ENCODE data around the gene MYPN. TPM values are rescaled to one million over a fixed set of nuclear protein-coding genes. Genes with fewer than 3 reads are reported as not detected.

MYPN gene
- total RNA-seq, 2 donors from 2014 or later = 1.1 TPM; not detected in 1

GRCh38 chr10:68106656-68107055 lies 2.6 kb upstream of the MYPN start:
- Mint-ChIP-seq H3K4me1 (no peaks in the 10 kb centered on the region), H3K27ac (no peak overlapping the region), H3K27me3 (peaks cover 3% of the 10 kb centered on the region), H3K9me3 (no peaks in the 10 kb centered on the region), H3K36me3 (ENCODE audit: low read depth) (no peaks in the 10 kb centered on the region), H3K4me3 (no peak overlapping the region)
- ATAC-seq (replicated peaks) = no peak

DNA sequence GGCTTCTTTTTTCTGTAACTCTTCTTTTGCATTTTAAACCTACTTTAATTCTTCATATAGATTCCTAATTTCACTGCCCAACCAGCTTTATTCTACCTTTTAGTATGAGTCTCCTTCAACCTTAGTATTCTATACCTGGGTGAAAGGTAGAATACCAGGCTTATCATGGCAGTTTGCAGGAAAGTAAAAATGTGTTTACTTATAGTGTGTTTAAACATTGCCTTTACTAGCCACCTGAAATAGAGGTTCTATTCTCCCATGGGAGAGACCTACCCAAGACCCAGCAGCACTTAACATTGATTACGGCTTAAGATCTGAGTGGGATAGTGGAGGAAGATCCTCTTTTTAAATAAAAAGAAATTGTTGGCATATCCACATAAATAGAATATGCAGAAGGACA lies 1.6 kb upstream of the MYPN start:
- Mint-ChIP-seq H3K4me3 (no peak overlapping the region), H3K27me3 (peaks cover 3% of the 10 kb centered on the region), H3K36me3 (ENCODE audit: low read depth) (no peaks in the 10 kb centered on the region), H3K9me3 (no peaks in the 10 kb centered on the region), H3K4me1 (no peaks in the 10 kb centered on the region), H3K27ac (no peak overlapping the region)
- no peak for ATAC-seq (replicated peaks)

DNA sequence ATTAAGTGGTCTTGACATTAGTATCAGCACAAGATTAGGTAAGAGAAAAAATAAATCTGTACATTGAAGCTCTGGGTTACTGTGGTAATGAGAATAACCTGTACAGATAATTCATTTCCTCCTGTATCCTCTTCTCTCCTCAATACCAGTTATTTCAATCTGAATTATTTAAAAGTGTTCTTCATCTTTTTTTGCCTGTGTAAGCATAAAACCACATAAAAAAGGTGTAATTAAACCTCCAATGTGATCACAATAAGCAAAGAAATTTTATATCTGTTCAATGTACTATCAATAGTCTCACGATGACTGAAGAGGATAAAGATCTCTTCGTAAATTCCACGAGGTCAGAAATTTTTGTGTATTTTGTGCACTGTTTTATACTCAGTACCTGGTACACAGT lies 1.2 kb upstream of the MYPN start:
- Mint-ChIP-seq H3K27ac (no peak overlapping the region), H3K27me3 (peaks cover 3% of the 10 kb centered on the region), H3K4me3 (no peak overlapping the region), H3K36me3 (ENCODE audit: low read depth) (no peaks in the 10 kb centered on the region), H3K4me1 (no peaks in the 10 kb centered on the region), H3K9me3 (no peaks in the 10 kb centered on the region)
- no peak for ATAC-seq (replicated peaks)

GRCh38 chr10:68108653-68109052 lies 635 bp upstream of the MYPN start:
- Mint-ChIP-seq H3K4me1 (no peaks in the 10 kb centered on the region), H3K4me3 (no peak overlapping the region), H3K9me3 (no peaks in the 10 kb centered on the region), H3K36me3 (ENCODE audit: low read depth) (no peaks in the 10 kb centered on the region), H3K27me3 (peaks cover 3% of the 10 kb centered on the region), H3K27ac (no peak overlapping the region)
- no peak for ATAC-seq (replicated peaks)

- ATAC-seq (replicated peaks) = no peak
- peaks cover 3% of the 10 kb centered on the region for H3K27me3 Mint-ChIP-seq
- no peaks in the 10 kb centered on the region for H3K4me1 Mint-ChIP-seq
- H3K9me3 Mint-ChIP-seq = no peaks in the 10 kb centered on the region
- no peaks in the 10 kb centered on the region for H3K36me3 Mint-ChIP-seq (ENCODE audit: low read depth)
- H3K27ac Mint-ChIP-seq = no peak overlapping the region
- H3K4me3 Mint-ChIP-seq = no peak overlapping the region
These were observed 739 bp downstream of the MYPN start for GRCh38 chr10:68110027-68110426.

DNA sequence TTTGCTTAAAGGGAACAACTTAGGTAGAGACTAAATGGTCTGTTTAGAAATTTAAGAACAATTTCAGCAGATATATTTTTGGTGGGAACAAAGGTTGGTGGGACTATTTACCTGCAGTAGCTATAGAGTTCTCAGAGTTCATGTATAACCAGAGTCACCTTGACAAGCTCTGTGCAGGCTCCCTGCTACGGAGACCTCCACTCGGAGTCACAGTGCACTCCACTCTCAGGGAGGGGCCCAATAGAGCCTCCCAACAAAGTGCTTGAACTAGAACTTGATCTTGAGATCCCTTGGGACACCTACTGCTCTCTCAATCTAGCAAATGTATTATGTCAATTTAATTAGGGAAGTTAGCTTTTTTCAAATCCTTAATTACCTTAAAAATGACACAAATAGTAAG lies 2.3 kb downstream of the MYPN start:
- Mint-ChIP-seq H3K4me1 (no peaks in the 10 kb centered on the region), H3K27ac (no peak overlapping the region), H3K4me3 (no peak overlapping the region), H3K9me3 (no peaks in the 10 kb centered on the region), H3K36me3 (ENCODE audit: low read depth) (no peaks in the 10 kb centered on the region), H3K27me3 (no peaks in the 10 kb centered on the region)
- no peak for ATAC-seq (replicated peaks)

DNA sequence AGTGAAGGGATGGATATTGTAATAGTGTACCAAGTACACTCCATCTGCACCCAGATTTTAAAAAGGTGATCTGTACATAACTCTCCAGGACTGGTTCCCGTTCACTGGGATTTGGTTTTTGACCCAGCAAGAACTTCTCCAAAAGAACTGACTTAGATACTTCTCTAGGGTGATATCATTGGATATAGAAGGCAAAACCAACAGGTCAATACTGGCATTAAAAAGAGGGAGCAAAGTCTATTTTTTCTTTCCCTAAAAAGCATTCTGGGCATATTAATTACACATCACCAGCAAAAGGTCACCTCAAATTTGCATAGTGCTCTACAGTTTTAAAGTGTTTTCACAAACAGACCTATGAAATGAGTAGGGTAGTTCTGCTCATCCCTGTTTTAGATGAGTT lies 3.5 kb downstream of the MYPN start:
- ATAC-seq (replicated peaks) = no peak
- Mint-ChIP-seq H3K9me3 (no peaks in the 10 kb centered on the region), H3K4me3 (no peak overlapping the region)

GRCh38 chr10:68118657-68119056 lies 9.4 kb downstream of the MYPN start:
- H3K36me3 Mint-ChIP-seq (ENCODE audit: low read depth) = no peaks in the 10 kb centered on the region
- H3K9me3 Mint-ChIP-seq = no peaks in the 10 kb centered on the region
- no peaks in the 10 kb centered on the region for H3K27me3 Mint-ChIP-seq
- no peak overlapping the region for H3K27ac Mint-ChIP-seq
- no peak overlapping the region for H3K4me3 Mint-ChIP-seq
- no peaks in the 10 kb centered on the region for H3K4me1 Mint-ChIP-seq
- no peak for ATAC-seq (replicated peaks)

More for the DNA sequence above, 3.5 kb downstream of the MYPN start:
- Mint-ChIP-seq H3K27ac (no peak overlapping the region), H3K4me1 (no peaks in the 10 kb centered on the region), H3K27me3 (no peaks in the 10 kb centered on the region), H3K36me3 (ENCODE audit: low read depth) (no peaks in the 10 kb centered on the region)

- Mint-ChIP-seq H3K4me1 (no peaks in the 10 kb centered on the region), H3K27me3 (no peaks in the 10 kb centered on the region), H3K4me3 (no peak overlapping the region), H3K36me3 (ENCODE audit: low read depth) (no peaks in the 10 kb centered on the region), H3K9me3 (no peaks in the 10 kb centered on the region), H3K27ac (no peak overlapping the region)
- ATAC-seq (replicated peaks) = no peak
These were observed 11.9 kb downstream of the MYPN start for GRCh38 chr10:68121020-68121743.

GRCh38 chr10:68121852-68122251 lies 12.6 kb downstream of the MYPN start:
- no peak overlapping the region for H3K4me3 Mint-ChIP-seq
- H3K36me3 Mint-ChIP-seq (ENCODE audit: low read depth) = no peaks in the 10 kb centered on the region
- no peak overlapping the region for H3K27ac Mint-ChIP-seq
- no peaks in the 10 kb centered on the region for H3K9me3 Mint-ChIP-seq
- H3K27me3 Mint-ChIP-seq = no peaks in the 10 kb centered on the region
- no peaks in the 10 kb centered on the region for H3K4me1 Mint-ChIP-seq
- no peak for ATAC-seq (replicated peaks)

DNA sequence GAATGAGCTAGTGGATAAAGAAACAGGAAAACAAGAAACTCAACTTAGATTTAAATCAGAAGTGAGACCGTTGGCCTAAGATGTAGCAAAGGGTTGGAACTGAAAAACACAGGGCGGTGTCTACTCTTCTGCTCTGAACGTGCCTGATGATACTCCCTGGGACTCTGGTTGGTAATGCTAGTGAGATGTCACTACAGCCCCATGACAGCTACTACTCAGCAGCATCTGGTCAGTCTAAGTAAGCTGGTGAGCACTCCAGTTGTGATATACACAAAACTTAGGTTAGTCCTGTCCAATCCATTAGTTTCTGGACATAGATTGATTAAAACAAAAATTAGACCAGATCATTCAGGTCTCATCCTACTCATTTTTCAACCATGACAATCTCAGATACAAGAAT lies 15.4 kb downstream of the MYPN start:
- H3K4me1 Mint-ChIP-seq = no peaks in the 10 kb centered on the region

GRCh38 chr10:68125772-68126171 lies 16.5 kb downstream of the MYPN start:
- no peaks in the 10 kb centered on the region for H3K36me3 Mint-ChIP-seq (ENCODE audit: low read depth)
- H3K27me3 Mint-ChIP-seq = no peaks in the 10 kb centered on the region
- H3K4me1 Mint-ChIP-seq = no peaks in the 10 kb centered on the region
- no peaks in the 10 kb centered on the region for H3K9me3 Mint-ChIP-seq
- H3K27ac Mint-ChIP-seq = no peak overlapping the region
- no peak for ATAC-seq (replicated peaks)
- no peak overlapping the region for H3K4me3 Mint-ChIP-seq

More for the DNA sequence above, 15.4 kb downstream of the MYPN start:
- Mint-ChIP-seq H3K27me3 (no peaks in the 10 kb centered on the region), H3K36me3 (ENCODE audit: low read depth) (no peaks in the 10 kb centered on the region), H3K27ac (no peak overlapping the region), H3K4me3 (no peak overlapping the region), H3K9me3 (no peaks in the 10 kb centered on the region)
- ATAC-seq (replicated peaks) = no peak

DNA sequence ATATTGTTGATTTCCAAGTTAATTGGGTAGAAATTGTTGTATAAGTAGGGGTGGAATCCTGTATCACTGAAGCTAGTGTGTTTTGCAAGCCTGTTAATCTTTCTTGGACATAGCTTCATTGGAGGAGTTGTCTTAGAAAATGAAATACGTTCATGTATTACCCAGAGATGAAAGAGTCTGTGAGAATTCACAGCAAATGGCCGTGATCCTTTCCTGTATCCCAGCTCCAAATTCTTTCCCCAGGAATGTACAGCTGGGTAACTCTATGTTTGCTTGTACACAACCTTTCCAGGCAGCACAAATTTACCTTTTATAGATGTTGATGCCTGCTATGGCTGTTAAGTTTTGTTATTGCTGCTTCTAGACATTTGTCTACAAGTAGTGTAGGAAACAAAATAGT lies 18.7 kb downstream of the MYPN start:
- ATAC-seq (replicated peaks) = no peak
- no peak overlapping the region for H3K27ac Mint-ChIP-seq
- no peak overlapping the region for H3K4me3 Mint-ChIP-seq
- H3K9me3 Mint-ChIP-seq = no peaks in the 10 kb centered on the region
- no peaks in the 10 kb centered on the region for H3K4me1 Mint-ChIP-seq
- no peaks in the 10 kb centered on the region for H3K27me3 Mint-ChIP-seq
- H3K36me3 Mint-ChIP-seq (ENCODE audit: low read depth) = no peaks in the 10 kb centered on the region

DNA sequence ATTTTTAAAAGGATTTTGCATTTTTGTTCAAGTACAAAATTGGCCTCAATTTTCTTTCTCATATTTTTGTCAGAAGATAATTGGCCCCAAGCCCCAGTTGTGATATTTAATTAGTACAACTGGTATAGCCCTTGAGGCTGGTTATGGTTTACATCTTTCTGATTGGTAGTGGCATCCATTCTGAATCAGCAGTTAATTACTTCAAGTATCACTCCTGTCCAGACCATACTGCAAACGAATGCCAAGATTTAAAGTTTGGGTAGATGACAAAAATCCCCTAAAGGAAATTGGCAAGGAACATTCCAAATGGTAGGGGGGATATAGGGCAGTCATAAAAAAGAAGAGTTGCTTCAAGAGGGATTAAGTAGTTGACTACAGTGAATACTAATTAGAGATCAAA lies 23.1 kb downstream of the MYPN start:
- ATAC-seq (replicated peaks) = no peak
- H3K27me3 Mint-ChIP-seq = no peaks in the 10 kb centered on the region
- H3K4me3 Mint-ChIP-seq = no peak overlapping the region
- H3K27ac Mint-ChIP-seq = no peak overlapping the region
- no peaks in the 10 kb centered on the region for H3K9me3 Mint-ChIP-seq
- H3K36me3 Mint-ChIP-seq (ENCODE audit: low read depth) = no peaks in the 10 kb centered on the region
- no peaks in the 10 kb centered on the region for H3K4me1 Mint-ChIP-seq

GRCh38 chr10:68133523-68133922 lies 24.2 kb downstream of the MYPN start:
- H3K4me1 Mint-ChIP-seq = no peaks in the 10 kb centered on the region
- no peaks in the 10 kb centered on the region for H3K9me3 Mint-ChIP-seq
- H3K27ac Mint-ChIP-seq = no peak overlapping the region
- no peaks in the 10 kb centered on the region for H3K36me3 Mint-ChIP-seq (ENCODE audit: low read depth)
- ATAC-seq (replicated peaks) = no peak
- no peaks in the 10 kb centered on the region for H3K27me3 Mint-ChIP-seq
- no peak overlapping the region for H3K4me3 Mint-ChIP-seq

DNA sequence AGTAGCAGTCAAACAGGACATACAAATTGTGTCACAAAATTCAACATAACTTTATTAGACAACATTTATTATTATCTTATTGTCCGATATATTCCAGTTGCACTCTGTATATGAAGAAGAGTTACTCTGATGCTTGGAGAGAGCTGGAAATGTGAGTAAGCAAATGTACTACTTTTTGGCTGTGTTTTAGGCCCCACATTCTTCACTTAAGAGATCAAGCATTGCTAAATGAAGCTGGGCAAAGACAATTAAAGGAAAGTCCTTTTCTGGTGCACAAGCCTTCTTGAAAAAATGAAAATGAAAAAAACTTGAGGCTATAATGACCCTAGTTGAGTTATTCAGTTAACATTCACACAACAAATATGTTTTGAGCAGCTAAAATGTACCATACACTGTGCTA lies 26.1 kb downstream of the MYPN start:
- Mint-ChIP-seq H3K9me3 (no peaks in the 10 kb centered on the region), H3K4me3 (no peak overlapping the region), H3K27ac (no peak overlapping the region), H3K36me3 (ENCODE audit: low read depth) (no peaks in the 10 kb centered on the region), H3K4me1 (no peaks in the 10 kb centered on the region), H3K27me3 (peaks cover 7% of the 10 kb centered on the region)
- ATAC-seq (replicated peaks) = no peak
